ENCODE measurements around the gene ARFGAP1. TPM values are rescaled to one million over a fixed set of nuclear protein-coding genes. Genes with fewer than 3 reads are reported as not detected.

Gene ARFGAP1
- total and polyA plus RNA-seq, 2 of the 8 experiments (the other 6 are each of a cell fraction or from before 2014, with no cell fraction given) = 93.7 to 100 TPM

GRCh38 chr20:63322146-63322932, 49.7 kb downstream of the ARFGAP1 start (continued):
- TF ChIP-seq CHD7 (IDR thresholded peaks at IDR 0.05; ENCODE audit: insufficient replicate concordance, low read length) = no peak
- TF ChIP-seq RFX5 (IDR thresholded peaks at IDR 0.05; ENCODE audit: borderline replicate concordance, low read depth, low read length) = no peak
- TF ChIP-seq JUN (IDR thresholded peaks at IDR 0.05; ENCODE audit: low read depth, low read length) = no peak
- no peak for TF ChIP-seq POU5F1 (IDR thresholded peaks at IDR 0.05; ENCODE audit: low read depth, low read length)
- no peak for TF ChIP-seq BRCA1 (IDR thresholded peaks at IDR 0.05; ENCODE audit: low read depth, low read length)
- TF ChIP-seq RBBP5 (IDR thresholded peaks at IDR 0.05; ENCODE audit: borderline replicate concordance, low read depth, low read length) = no peak
- no peak for TF ChIP-seq SIN3A (conservative IDR thresholded peaks at IDR 0.05 in 1 of 2, IDR thresholded peaks at IDR 0.05 in 1 of 2; ENCODE audit: low read depth in 1 of 2, low read length in 2 of 2)
- no peak for TF ChIP-seq ATF2 (IDR thresholded peaks at IDR 0.05; ENCODE audit: low read length)
